OCI-LY7 (cell line): ENCODE data around the gene HSD17B2.
A peak's percentile ranks its signal among the peaks of the same experiment; 100 is the strongest.

Source experiments
- CTCF ChIP-seq: fragments of 200-600 bp; sonication (generic); conservative IDR thresholded peaks from 2 replicates; pipeline ENCODE4 v1.5.1; 2014; ENCODE audit warnings: mild to moderate bottlenecking, antibody characterized with exemption, low read length, moderate library complexity, mixed read lengths
- EZH2phosphoT487 ChIP-seq: fragments of 200-600 bp; sonication (generic); IDR thresholded peaks from 2 replicates; pipeline ENCODE4 v1.6.1; 2018; ENCODE audit warnings: low read depth, borderline replicate concordance, mild to moderate bottlenecking, mixed run types, antibody characterized with exemption, low read length, moderate library complexity, mixed read lengths

- TF ChIP-seq CTCF (peak; percentile 64), EZH2phosphoT487 (no peak)
Measured at GRCh38 chr16:81994485-81994884, 40.6 kb upstream of the HSD17B2 start.
